ENCODE measurements around the gene WWOX. TPM values are rescaled to one million over a fixed set of nuclear protein-coding genes. Genes with fewer than 3 reads are reported as not detected.

WWOX gene
- total RNA-seq, 1 donor from 2014 or later: 34.9 TPM

DNA sequence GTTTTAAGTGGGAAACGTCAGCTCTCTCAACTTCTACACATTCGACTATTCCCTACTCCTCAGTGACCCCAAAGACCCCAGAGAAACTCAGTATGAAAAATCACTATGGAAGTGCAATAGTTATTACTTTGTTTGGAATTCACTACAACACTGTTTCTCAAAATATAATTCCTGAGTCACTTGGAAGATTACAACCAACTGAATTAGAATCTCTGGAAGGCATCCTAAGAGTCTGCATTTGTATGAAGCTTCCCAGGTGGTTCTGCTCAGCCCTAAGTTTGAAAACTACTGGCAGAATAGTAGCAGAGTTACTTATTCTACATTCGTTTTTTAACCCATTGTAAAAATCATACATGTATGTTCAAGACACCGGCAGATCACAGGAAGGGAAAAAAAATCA lies 975.5 kb downstream of the WWOX start:
- no peak for DNase-seq (ENCODE audit: low read depth)
- Histone ChIP-seq H3K4me3 (ENCODE audit: low read depth, low read length) (no peak overlapping the region), H3K36me3 (ENCODE audit: control insufficient read depth, insufficient read depth, low read length) (no peaks in the 10 kb centered on the region), H3K27me3 (ENCODE audit: control insufficient read depth, insufficient read depth, low read length) (no peaks in the 10 kb centered on the region)
- no peak for TF ChIP-seq CTCF (IDR thresholded peaks at IDR 0.05; ENCODE audit: insufficient read depth, low read length, poor library complexity, severe bottlenecking)

- no peaks in the 10 kb centered on the region for H3K36me3 ChIP-seq (ENCODE audit: control insufficient read depth, insufficient read depth, low read length)
- no peak overlapping the region for H3K4me3 ChIP-seq (ENCODE audit: low read depth, low read length)
- no peaks in the 10 kb centered on the region for H3K27me3 ChIP-seq (ENCODE audit: control insufficient read depth, insufficient read depth, low read length)
- DNase-seq (ENCODE audit: low read depth): no peak
- TF ChIP-seq CTCF (IDR thresholded peaks at IDR 0.05; ENCODE audit: insufficient read depth, low read length, poor library complexity, severe bottlenecking): no peak
Measured at GRCh38 chr16:79076047-79076767, 976.8 kb downstream of the WWOX start.

GRCh38 chr16:79077346-79077745 lies 977.9 kb downstream of the WWOX start:
- Histone ChIP-seq H3K27me3 (ENCODE audit: control insufficient read depth, insufficient read depth, low read length) (no peaks in the 10 kb centered on the region), H3K4me3 (ENCODE audit: low read depth, low read length) (no peak overlapping the region), H3K36me3 (ENCODE audit: control insufficient read depth, insufficient read depth, low read length) (no peaks in the 10 kb centered on the region)
- TF ChIP-seq CTCF (IDR thresholded peaks at IDR 0.05; ENCODE audit: insufficient read depth, low read length, poor library complexity, severe bottlenecking): no peak
- no peak for DNase-seq (ENCODE audit: low read depth)

GRCh38 chr16:79079656-79080420 lies 980.4 kb downstream of the WWOX start:
- no peaks in the 10 kb centered on the region for H3K27me3 ChIP-seq (ENCODE audit: control insufficient read depth, insufficient read depth, low read length)
- DNase-seq (ENCODE audit: low read depth): no peak
- H3K4me3 ChIP-seq (ENCODE audit: low read depth, low read length): no peak overlapping the region
- H3K36me3 ChIP-seq (ENCODE audit: control insufficient read depth, insufficient read depth, low read length): no peaks in the 10 kb centered on the region
- TF ChIP-seq CTCF (IDR thresholded peaks at IDR 0.05; ENCODE audit: insufficient read depth, low read length, poor library complexity, severe bottlenecking): no peak

DNA sequence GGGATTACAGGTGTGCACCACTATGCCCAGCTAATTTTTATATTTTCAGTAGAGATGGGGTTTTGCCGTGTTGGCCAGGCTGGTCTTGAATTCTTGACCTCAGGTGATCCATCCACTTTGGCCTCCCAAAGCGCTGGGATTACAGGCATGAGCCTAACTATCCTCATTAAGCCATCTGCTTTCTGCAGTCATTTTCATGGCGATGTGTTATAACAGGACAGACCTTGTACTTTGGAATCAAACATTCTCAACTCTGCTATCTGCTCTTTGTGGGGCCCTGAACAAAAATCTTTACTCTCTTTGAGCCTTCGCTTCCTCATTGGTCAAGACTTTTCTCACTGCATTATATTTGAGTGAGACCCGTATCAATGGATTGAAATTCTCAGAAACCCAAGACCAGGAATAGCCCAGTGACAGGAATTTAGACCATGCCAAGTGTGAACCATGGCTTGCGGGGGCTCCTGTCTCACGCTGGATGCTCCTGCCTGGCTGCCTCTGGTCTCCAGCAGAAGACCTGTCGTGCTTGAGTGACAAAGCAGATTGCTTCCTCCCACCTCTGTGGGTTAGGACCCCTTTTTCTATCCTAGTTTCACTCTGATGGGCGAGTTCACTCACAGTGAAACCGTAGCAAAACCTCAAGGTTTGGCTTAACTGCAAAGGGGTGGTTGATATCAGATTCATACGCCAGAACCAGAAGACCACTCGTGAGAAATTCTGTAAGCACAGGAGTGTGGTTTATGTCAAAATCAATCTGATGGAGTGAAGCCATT lies 982.0 kb downstream of the WWOX start:
- no peak for DNase-seq (ENCODE audit: low read depth)
- Histone ChIP-seq H3K4me3 (ENCODE audit: low read depth, low read length) (no peak overlapping the region), H3K36me3 (ENCODE audit: control insufficient read depth, insufficient read depth, low read length) (no peaks in the 10 kb centered on the region), H3K27me3 (ENCODE audit: control insufficient read depth, insufficient read depth, low read length) (no peaks in the 10 kb centered on the region)
- TF ChIP-seq CTCF (IDR thresholded peaks at IDR 0.05; ENCODE audit: insufficient read depth, low read length, poor library complexity, severe bottlenecking): no peak

All from kidney epithelial cell (primary cell).